SK-N-SH treated with all-trans-retinoic acid at 6 μM for 48 hours (cell line): ENCODE results near the gene CALM3.
A peak's percentile ranks its signal among the peaks of the same experiment; 100 is the strongest.

Experiments
- ATAC-seq: fragments of 200-7000 bp; cut with Tn5 transposase; 3 replicates; pipeline ENCODE4 v1.9.1; 2020; ENCODE audit warnings: mild to moderate bottlenecking, moderate library complexity
- ARNTL ChIP-seq: fragments of 450-650 bp; formaldehyde crosslinking; IDR thresholded peaks from 2 replicates; pipeline ENCODE4 v1.5.0; 2020; ENCODE audit warnings: low read depth, mild to moderate bottlenecking, moderate library complexity, borderline replicate concordance
- BACH2 ChIP-seq: fragments of 250-450 bp; sonication (Bioruptor Pico); IDR thresholded peaks from 2 replicates; pipeline ENCODE4 v1.9.0; 2021; ENCODE audit warnings: mild to moderate bottlenecking, borderline replicate concordance
- CSDC2 ChIP-seq: fragments of 250-450 bp; sonication (Bioruptor Pico); IDR thresholded peaks from 2 replicates; pipeline ENCODE4 v1.5.0; 2020; ENCODE audit warnings: mild to moderate bottlenecking, moderate library complexity
- ESRRG ChIP-seq: fragments of 250-450 bp; sonication (Bioruptor Pico); IDR thresholded peaks from 2 replicates; pipeline ENCODE4 v1.6.1; 2021; ENCODE audit warnings: mild to moderate bottlenecking
- GLIS3 ChIP-seq: fragments of 250-450 bp; sonication (Bioruptor Pico); IDR thresholded peaks from 2 replicates; pipeline ENCODE4 v1.5.0; 2020; ENCODE audit warnings: mild to moderate bottlenecking, moderate library complexity
- ISL1 ChIP-seq: fragments of 250-450 bp; sonication (Bioruptor Pico); IDR thresholded peaks from 2 replicates; pipeline ENCODE4 v2.1.2; 2022; ENCODE audit warnings: mild to moderate bottlenecking, moderate library complexity
- OSR1 ChIP-seq: fragments of 250-450 bp; sonication (Bioruptor Pico); IDR thresholded peaks from 2 replicates; pipeline ENCODE4 v1.8.0; 2022; ENCODE audit warnings: moderate library complexity, mild to moderate bottlenecking, inconsistent platforms
- PPARA ChIP-seq: fragments of 250-450 bp; sonication (Bioruptor Pico); IDR thresholded peaks from 2 replicates; pipeline ENCODE4 v1.5.0; 2020; ENCODE audit warnings: mild to moderate bottlenecking, borderline replicate concordance
- RARB ChIP-seq: fragments of 250-450 bp; sonication (Bioruptor Pico); IDR thresholded peaks from 2 replicates; pipeline ENCODE4 v1.8.0; 2021; ENCODE audit warnings: mild to moderate bottlenecking, moderate library complexity
- SNAI2 ChIP-seq: fragments of 250-450 bp; sonication (Bioruptor Pico); IDR thresholded peaks from 2 replicates; pipeline ENCODE4 v1.5.0; 2020; ENCODE audit warnings: mild to moderate bottlenecking, moderate library complexity
- TCF4 ChIP-seq: fragments of 250-450 bp; sonication (Bioruptor Pico); IDR thresholded peaks from 2 replicates; pipeline ENCODE4 v1.8.0; 2021; ENCODE audit warnings: mild to moderate bottlenecking, moderate library complexity, borderline replicate concordance
- TOX ChIP-seq: fragments of 250-450 bp; sonication (Bioruptor Pico); IDR thresholded peaks from 2 replicates; pipeline ENCODE4 v1.8.0; 2021; ENCODE audit warnings: mild to moderate bottlenecking, moderate library complexity, borderline replicate concordance
- ZC3H10 ChIP-seq: fragments of 250-450 bp; sonication (Bioruptor Pico); IDR thresholded peaks from 2 replicates; pipeline ENCODE4 v1.5.1; 2021; ENCODE audit warnings: mild to moderate bottlenecking, moderate library complexity
- ZFP3 ChIP-seq: fragments of 250-450 bp; sonication (Bioruptor Pico); IDR thresholded peaks from 2 replicates; pipeline ENCODE4 v1.5.0; 2020; ENCODE audit warnings: mild to moderate bottlenecking, moderate library complexity
- ZFP30 ChIP-seq: fragments of 450-650 bp; formaldehyde crosslinking; IDR thresholded peaks from 2 replicates; pipeline ENCODE4 v1.5.0; 2022; ENCODE audit warnings: mild to moderate bottlenecking, moderate library complexity
- ZNF565 ChIP-seq: fragments of 450-650 bp; formaldehyde crosslinking; conservative IDR thresholded peaks from 2 replicates; pipeline ENCODE4 v1.5.0; 2020; ENCODE audit warnings: low read depth, mild to moderate bottlenecking, moderate library complexity
- ZNF70 ChIP-seq: fragments of 450-650 bp; formaldehyde crosslinking; IDR thresholded peaks from 2 replicates; pipeline ENCODE4 v1.5.0; 2020; ENCODE audit warnings: mild to moderate bottlenecking, moderate library complexity
- ZNF8 ChIP-seq: fragments of 450-650 bp; formaldehyde crosslinking; IDR thresholded peaks from 2 replicates; pipeline ENCODE4 v1.5.0; 2020; ENCODE audit warnings: mild to moderate bottlenecking, moderate library complexity
- TF ChIP-seq, protein P1 (sequence below): fragments of 250-450 bp; sonication (Bioruptor Pico); IDR thresholded peaks from 2 replicates; pipeline ENCODE4 v1.8.0; 2020; ENCODE audit warnings: mild to moderate bottlenecking, moderate library complexity, borderline replicate concordance
- TF ChIP-seq, protein P2 (sequence below): fragments of 250-450 bp; sonication (Bioruptor Pico); IDR thresholded peaks from 2 replicates; pipeline ENCODE4 v1.8.0; 2021; ENCODE audit warnings: low read depth, mild to moderate bottlenecking, moderate library complexity, borderline replicate concordance
- TF ChIP-seq, protein P3 (sequence below): fragments of 250-450 bp; sonication (Bioruptor Pico); IDR thresholded peaks from 2 replicates; pipeline ENCODE4 v1.5.1; 2020; ENCODE audit warnings: low read depth, mild to moderate bottlenecking, moderate library complexity
- TF ChIP-seq, protein P4 (sequence below): fragments of 250-450 bp; sonication (Bioruptor Pico); IDR thresholded peaks from 2 replicates; pipeline ENCODE4 v1.5.1; 2021; ENCODE audit warnings: mild to moderate bottlenecking, moderate library complexity

Gene CALM3

DNA sequence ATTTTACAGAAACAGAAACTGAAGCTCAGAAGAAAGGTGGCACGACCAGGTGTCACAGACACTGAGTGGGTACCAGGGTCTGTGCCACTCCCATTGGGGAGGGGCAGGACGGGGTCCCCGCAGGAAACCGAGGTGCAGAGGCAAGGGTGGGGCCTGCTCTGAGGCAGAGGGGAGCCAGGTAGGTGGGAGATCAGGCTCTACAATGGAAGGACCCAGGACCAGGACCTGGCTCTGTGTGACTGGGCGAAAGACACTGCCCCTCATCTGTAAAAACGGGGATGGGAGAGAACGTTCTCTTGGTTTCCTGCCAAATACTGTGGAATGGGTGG lies 21.0 kb downstream of the CALM3 start:
- TF ChIP-seq TOX (CRISPR knock-in tag) (no peak), PPARA (no peak), ESRRG (CRISPR knock-in tag) (no peak), ZFP30 (CRISPR knock-in tag) (no peak), ISL1 (CRISPR knock-in tag) (no peak), ZNF70 (CRISPR knock-in tag) (no peak)
- TF ChIP-seq, protein P1, sequence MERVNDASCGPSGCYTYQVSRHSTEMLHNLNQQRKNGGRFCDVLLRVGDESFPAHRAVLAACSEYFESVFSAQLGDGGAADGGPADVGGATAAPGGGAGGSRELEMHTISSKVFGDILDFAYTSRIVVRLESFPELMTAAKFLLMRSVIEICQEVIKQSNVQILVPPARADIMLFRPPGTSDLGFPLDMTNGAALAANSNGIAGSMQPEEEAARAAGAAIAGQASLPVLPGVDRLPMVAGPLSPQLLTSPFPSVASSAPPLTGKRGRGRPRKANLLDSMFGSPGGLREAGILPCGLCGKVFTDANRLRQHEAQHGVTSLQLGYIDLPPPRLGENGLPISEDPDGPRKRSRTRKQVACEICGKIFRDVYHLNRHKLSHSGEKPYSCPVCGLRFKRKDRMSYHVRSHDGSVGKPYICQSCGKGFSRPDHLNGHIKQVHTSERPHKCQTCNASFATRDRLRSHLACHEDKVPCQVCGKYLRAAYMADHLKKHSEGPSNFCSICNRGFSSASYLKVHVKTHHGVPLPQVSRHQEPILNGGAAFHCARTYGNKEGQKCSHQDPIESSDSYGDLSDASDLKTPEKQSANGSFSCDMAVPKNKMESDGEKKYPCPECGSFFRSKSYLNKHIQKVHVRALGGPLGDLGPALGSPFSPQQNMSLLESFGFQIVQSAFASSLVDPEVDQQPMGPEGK (CRISPR knock-in tag): no peak
- ATAC-seq: no peak

DNA sequence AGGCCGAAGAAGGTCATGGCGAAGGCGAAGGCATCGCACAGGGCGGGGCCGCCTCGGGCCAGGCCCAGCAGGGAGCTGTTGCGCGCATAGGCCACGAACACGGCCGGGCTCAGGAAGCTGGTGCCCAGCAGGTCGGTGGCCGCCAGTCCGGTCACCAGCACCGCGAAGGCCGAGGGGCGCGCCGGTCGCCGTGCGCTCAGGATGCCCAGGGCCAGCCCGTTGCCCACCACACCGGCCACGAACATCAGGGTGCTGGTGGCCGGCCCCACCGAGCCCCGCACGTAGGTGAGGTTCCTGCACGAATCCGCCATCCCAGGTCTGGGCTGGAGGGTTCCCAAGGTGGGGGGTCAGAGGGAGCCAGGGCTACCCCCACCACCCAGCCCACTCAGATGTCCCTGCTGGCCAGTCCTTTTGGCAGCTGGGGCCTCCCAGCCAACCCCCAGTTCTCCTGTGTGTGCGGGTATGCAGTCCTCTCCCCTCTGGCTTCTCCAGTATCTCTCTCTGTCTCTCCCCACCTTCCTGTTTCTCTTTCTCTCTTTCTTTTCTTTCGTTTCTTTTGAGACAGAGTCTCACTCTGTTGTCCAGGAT lies 22.9 kb downstream of the CALM3 start:
- no peak for ATAC-seq
- TF ChIP-seq ZNF565 (no peak), CSDC2 (CRISPR knock-in tag) (no peak), TCF4 (CRISPR knock-in tag) (no peak), ZNF8 (no peak), ESRRG (CRISPR knock-in tag) (no peak), RARB (CRISPR knock-in tag) (no peak), PPARA (no peak), ARNTL (no peak), SNAI2 (CRISPR knock-in tag) (no peak), ZFP3 (CRISPR knock-in tag) (no peak), BACH2 (CRISPR knock-in tag) (no peak), ZC3H10 (CRISPR knock-in tag) (no peak), ZFP30 (CRISPR knock-in tag) (no peak), TOX (CRISPR knock-in tag) (no peak)
- TF ChIP-seq, protein P1 (CRISPR knock-in tag): no peak
- TF ChIP-seq, protein P2, sequence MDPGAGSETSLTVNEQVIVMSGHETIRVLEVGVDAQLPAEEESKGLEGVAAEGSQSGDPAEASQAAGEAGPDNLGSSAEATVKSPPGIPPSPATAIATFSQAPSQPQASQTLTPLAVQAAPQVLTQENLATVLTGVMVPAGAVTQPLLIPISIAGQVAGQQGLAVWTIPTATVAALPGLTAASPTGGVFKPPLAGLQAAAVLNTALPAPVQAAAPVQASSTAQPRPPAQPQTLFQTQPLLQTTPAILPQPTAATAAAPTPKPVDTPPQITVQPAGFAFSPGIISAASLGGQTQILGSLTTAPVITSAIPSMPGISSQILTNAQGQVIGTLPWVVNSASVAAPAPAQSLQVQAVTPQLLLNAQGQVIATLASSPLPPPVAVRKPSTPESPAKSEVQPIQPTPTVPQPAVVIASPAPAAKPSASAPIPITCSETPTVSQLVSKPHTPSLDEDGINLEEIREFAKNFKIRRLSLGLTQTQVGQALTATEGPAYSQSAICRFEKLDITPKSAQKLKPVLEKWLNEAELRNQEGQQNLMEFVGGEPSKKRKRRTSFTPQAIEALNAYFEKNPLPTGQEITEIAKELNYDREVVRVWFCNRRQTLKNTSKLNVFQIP: no peak
- TF ChIP-seq, protein P3, sequence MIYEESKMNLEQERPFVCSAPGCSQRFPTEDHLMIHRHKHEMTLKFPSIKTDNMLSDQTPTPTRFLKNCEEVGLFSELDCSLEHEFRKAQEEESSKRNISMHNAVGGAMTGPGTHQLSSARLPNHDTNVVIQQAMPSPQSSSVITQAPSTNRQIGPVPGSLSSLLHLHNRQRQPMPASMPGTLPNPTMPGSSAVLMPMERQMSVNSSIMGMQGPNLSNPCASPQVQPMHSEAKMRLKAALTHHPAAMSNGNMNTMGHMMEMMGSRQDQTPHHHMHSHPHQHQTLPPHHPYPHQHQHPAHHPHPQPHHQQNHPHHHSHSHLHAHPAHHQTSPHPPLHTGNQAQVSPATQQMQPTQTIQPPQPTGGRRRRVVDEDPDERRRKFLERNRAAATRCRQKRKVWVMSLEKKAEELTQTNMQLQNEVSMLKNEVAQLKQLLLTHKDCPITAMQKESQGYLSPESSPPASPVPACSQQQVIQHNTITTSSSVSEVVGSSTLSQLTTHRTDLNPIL (CRISPR knock-in tag): no peak
- TF ChIP-seq, protein P4, sequence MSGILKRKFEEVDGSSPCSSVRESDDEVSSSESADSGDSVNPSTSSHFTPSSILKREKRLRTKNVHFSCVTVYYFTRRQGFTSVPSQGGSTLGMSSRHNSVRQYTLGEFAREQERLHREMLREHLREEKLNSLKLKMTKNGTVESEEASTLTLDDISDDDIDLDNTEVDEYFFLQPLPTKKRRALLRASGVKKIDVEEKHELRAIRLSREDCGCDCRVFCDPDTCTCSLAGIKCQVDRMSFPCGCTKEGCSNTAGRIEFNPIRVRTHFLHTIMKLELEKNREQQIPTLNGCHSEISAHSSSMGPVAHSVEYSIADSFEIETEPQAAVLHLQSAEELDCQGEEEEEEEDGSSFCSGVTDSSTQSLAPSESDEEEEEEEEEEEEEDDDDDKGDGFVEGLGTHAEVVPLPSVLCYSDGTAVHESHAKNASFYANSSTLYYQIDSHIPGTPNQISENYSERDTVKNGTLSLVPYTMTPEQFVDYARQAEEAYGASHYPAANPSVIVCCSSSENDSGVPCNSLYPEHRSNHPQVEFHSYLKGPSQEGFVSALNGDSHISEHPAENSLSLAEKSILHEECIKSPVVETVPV: no peak

DNA sequence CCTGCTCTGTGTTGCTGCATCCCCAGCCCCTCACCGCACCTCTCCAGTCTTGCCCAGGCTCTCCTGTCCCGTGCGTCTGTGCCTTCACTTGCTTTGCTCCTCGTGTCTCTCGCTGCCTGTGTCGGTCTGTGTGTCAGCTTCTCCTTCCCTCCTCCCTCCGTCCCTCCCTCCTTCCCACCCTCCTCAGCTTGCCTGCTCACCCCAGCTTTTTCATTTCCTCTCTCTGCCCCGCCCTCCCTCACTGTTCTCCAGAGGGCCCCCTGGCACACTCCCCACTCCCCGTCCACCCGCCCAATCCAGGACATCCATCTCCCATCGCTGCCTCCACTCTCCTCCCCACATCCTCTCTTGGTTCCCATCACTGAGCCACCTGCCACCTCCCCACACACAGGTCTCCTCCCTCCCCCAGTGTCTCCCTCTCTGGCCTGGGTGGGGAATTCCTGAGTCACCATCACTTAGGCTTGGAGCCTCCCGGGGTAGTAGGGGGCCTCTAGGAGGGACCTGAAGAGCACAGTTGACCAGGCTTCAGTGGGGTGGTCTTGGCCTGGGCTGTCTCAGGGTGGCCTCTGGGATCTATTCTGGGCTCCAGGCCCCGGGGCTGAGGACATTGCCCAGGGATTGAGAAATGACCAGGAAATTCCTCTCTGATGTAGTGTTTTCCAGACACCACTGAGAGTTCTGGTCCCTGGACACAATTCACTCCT lies 24.0 kb downstream of the CALM3 start, which contains the start of gene PTGIR:
TSS of gene PTGIR (minus strand) at position 132 of the 704 bp plus-strand sequence. CDS start 864 bp downstream, outside the sequence.
- TF ChIP-seq ISL1 (CRISPR knock-in tag): no peak
- no peak for TF ChIP-seq ESRRG (CRISPR knock-in tag)
- no peak for TF ChIP-seq ZNF565
- TF ChIP-seq ARNTL: no peak
- TF ChIP-seq ZNF8: no peak
- no peak for TF ChIP-seq SNAI2 (CRISPR knock-in tag)
- TF ChIP-seq TOX (CRISPR knock-in tag): no peak
- no peak for TF ChIP-seq TCF4 (CRISPR knock-in tag)
- TF ChIP-seq BACH2 (CRISPR knock-in tag): no peak
- TF ChIP-seq, protein P4: no peak; the same call in 1 of the 2 replicates
- TF ChIP-seq OSR1: no peak
- no peak for TF ChIP-seq ZFP30 (CRISPR knock-in tag)
- no peak for TF ChIP-seq RARB (CRISPR knock-in tag)
- no peak for TF ChIP-seq PPARA
- TF ChIP-seq, protein P2: no peak
- no peak for TF ChIP-seq ZFP3 (CRISPR knock-in tag)
- no peak for TF ChIP-seq CSDC2 (CRISPR knock-in tag)
- TF ChIP-seq, protein P1 (CRISPR knock-in tag): no peak
- no peak for TF ChIP-seq GLIS3
- peak; percentile 69 for ATAC-seq
